ENCODE results near the gene LNP1.

- TF ChIP-seq USF2 (CRISPR knock-in tag; IDR thresholded peaks at IDR 0.05), result no peak
- no peak for TF ChIP-seq ZNF263 (CRISPR knock-in tag; IDR thresholded peaks at IDR 0.05; ENCODE audit: low read depth)
- no peak for TF ChIP-seq NFE2L1 (CRISPR knock-in tag; IDR thresholded peaks at IDR 0.05)
- TF ChIP-seq, protein P1, sequence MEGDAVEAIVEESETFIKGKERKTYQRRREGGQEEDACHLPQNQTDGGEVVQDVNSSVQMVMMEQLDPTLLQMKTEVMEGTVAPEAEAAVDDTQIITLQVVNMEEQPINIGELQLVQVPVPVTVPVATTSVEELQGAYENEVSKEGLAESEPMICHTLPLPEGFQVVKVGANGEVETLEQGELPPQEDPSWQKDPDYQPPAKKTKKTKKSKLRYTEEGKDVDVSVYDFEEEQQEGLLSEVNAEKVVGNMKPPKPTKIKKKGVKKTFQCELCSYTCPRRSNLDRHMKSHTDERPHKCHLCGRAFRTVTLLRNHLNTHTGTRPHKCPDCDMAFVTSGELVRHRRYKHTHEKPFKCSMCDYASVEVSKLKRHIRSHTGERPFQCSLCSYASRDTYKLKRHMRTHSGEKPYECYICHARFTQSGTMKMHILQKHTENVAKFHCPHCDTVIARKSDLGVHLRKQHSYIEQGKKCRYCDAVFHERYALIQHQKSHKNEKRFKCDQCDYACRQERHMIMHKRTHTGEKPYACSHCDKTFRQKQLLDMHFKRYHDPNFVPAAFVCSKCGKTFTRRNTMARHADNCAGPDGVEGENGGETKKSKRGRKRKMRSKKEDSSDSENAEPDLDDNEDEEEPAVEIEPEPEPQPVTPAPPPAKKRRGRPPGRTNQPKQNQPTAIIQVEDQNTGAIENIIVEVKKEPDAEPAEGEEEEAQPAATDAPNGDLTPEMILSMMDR (IDR thresholded peaks at IDR 0.05), result no peak
- TF ChIP-seq, protein P2, sequence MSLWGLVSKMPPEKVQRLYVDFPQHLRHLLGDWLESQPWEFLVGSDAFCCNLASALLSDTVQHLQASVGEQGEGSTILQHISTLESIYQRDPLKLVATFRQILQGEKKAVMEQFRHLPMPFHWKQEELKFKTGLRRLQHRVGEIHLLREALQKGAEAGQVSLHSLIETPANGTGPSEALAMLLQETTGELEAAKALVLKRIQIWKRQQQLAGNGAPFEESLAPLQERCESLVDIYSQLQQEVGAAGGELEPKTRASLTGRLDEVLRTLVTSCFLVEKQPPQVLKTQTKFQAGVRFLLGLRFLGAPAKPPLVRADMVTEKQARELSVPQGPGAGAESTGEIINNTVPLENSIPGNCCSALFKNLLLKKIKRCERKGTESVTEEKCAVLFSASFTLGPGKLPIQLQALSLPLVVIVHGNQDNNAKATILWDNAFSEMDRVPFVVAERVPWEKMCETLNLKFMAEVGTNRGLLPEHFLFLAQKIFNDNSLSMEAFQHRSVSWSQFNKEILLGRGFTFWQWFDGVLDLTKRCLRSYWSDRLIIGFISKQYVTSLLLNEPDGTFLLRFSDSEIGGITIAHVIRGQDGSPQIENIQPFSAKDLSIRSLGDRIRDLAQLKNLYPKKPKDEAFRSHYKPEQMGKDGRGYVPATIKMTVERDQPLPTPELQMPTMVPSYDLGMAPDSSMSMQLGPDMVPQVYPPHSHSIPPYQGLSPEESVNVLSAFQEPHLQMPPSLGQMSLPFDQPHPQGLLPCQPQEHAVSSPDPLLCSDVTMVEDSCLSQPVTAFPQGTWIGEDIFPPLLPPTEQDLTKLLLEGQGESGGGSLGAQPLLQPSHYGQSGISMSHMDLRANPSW (CRISPR knock-in tag; conservative IDR thresholded peaks at IDR 0.05; ENCODE audit: low read depth), result no peak
- no peak for TF ChIP-seq JUN (CRISPR knock-in tag; IDR thresholded peaks at IDR 0.05)
- TF ChIP-seq, protein P3, sequence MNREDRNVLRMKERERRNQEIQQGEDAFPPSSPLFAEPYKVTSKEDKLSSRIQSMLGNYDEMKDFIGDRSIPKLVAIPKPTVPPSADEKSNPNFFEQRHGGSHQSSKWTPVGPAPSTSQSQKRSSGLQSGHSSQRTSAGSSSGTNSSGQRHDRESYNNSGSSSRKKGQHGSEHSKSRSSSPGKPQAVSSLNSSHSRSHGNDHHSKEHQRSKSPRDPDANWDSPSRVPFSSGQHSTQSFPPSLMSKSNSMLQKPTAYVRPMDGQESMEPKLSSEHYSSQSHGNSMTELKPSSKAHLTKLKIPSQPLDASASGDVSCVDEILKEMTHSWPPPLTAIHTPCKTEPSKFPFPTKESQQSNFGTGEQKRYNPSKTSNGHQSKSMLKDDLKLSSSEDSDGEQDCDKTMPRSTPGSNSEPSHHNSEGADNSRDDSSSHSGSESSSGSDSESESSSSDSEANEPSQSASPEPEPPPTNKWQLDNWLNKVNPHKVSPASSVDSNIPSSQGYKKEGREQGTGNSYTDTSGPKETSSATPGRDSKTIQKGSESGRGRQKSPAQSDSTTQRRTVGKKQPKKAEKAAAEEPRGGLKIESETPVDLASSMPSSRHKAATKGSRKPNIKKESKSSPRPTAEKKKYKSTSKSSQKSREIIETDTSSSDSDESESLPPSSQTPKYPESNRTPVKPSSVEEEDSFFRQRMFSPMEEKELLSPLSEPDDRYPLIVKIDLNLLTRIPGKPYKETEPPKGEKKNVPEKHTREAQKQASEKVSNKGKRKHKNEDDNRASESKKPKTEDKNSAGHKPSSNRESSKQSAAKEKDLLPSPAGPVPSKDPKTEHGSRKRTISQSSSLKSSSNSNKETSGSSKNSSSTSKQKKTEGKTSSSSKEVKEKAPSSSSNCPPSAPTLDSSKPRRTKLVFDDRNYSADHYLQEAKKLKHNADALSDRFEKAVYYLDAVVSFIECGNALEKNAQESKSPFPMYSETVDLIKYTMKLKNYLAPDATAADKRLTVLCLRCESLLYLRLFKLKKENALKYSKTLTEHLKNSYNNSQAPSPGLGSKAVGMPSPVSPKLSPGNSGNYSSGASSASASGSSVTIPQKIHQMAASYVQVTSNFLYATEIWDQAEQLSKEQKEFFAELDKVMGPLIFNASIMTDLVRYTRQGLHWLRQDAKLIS (CRISPR knock-in tag; IDR thresholded peaks at IDR 0.05; ENCODE audit: borderline replicate concordance), result no peak
- TF ChIP-seq, protein P4, sequence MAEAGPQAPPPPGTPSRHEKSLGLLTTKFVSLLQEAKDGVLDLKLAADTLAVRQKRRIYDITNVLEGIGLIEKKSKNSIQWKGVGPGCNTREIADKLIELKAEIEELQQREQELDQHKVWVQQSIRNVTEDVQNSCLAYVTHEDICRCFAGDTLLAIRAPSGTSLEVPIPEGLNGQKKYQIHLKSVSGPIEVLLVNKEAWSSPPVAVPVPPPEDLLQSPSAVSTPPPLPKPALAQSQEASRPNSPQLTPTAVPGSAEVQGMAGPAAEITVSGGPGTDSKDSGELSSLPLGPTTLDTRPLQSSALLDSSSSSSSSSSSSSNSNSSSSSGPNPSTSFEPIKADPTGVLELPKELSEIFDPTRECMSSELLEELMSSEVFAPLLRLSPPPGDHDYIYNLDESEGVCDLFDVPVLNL (CRISPR knock-in tag; IDR thresholded peaks at IDR 0.05; ENCODE audit: borderline replicate concordance, low read depth), result no peak
- no peak for TF ChIP-seq KAT7 (CRISPR knock-in tag; IDR thresholded peaks at IDR 0.05; ENCODE audit: borderline replicate concordance)
- TF ChIP-seq CREM (CRISPR knock-in tag; IDR thresholded peaks at IDR 0.05), result no peak
- no peak for TF ChIP-seq ZNF423 (CRISPR knock-in tag; IDR thresholded peaks at IDR 0.05)
- no peak for TF ChIP-seq ZBTB43 (CRISPR knock-in tag; IDR thresholded peaks at IDR 0.05)
- no peak for TF ChIP-seq ATF3 (CRISPR knock-in tag; conservative IDR thresholded peaks at IDR 0.05)
Measured at GRCh38 chr3:100412912-100413590, 11.7 kb downstream of the LNP1 start.
